ENCODE results near the gene ADD1.

Gene ADD1

GRCh38 chr4:2796849-2797544, 46.6 kb upstream of the ADD1 start:
- no CpG with 5 or more reads among the region's 13 CpGs for whole genome bisulfite sequencing (ENCODE audit: extremely low coverage, insufficient coverage, low lambda C conversion rate)
- H3K4me1 ChIP-seq (ENCODE audit: control insufficient read depth, low read depth, low read length) = peaks cover 2% of the 10 kb centered on the region

GRCh38 chr4:2797545-2798305, 45.9 kb upstream of the ADD1 start:
- Histone ChIP-seq H3K18ac (ENCODE audit: low read length) (no peak overlapping the region), H3K4me3 (ENCODE audit: low read length) (no peak overlapping the region), H3K56ac (ENCODE audit: low read length) (no peak overlapping the region), H2BK15ac (replicated peaks; ENCODE audit: low read depth) (no peak overlapping the region), H3K23ac (ENCODE audit: low read length) (no peak overlapping the region), H2AK5ac (ENCODE audit: low read length) (no peak overlapping the region), H3K79me1 (ENCODE audit: low read length) (no peaks in the 10 kb centered on the region), H3K27me3 (ENCODE audit: insufficient read depth, low read length, poor library complexity) (no peaks in the 10 kb centered on the region), H2BK5ac (ENCODE audit: low read length) (no peak overlapping the region), H3K4ac (ENCODE audit: low read depth, low read length) (no peak overlapping the region), H3K36me3 (ENCODE audit: control insufficient read depth, insufficient read depth, low read length) (no peaks in the 10 kb centered on the region), H4K8ac (ENCODE audit: low read depth, low read length) (no peak overlapping the region), H3K79me2 (ENCODE audit: control insufficient read depth, insufficient read depth, low read length) (no peaks in the 10 kb centered on the region), H3K27ac (ENCODE audit: low read depth, low read length) (no peak overlapping the region), H4K5ac (ENCODE audit: low read length) (no peak overlapping the region), H2BK120ac (ENCODE audit: low read depth, low read length) (no peak overlapping the region), H3K4me2 (ENCODE audit: low read length) (no peak overlapping the region), H3K4me1 (ENCODE audit: control insufficient read depth, low read depth, low read length) (peaks cover 2% of the 10 kb centered on the region), H3K9ac (ENCODE audit: low read length) (no peak overlapping the region)
- WGBS (ENCODE audit: extremely low coverage, insufficient coverage, low lambda C conversion rate) = no CpG with 5 or more reads among the region's 23 CpGs
- DNase-seq = no peak

More at GRCh38 chr4:2796849-2797544, 46.6 kb upstream of the ADD1 start:
- Histone ChIP-seq H2AK5ac (ENCODE audit: low read length) (no peak overlapping the region), H3K36me3 (ENCODE audit: control insufficient read depth, insufficient read depth, low read length) (no peaks in the 10 kb centered on the region), H3K9ac (ENCODE audit: low read length) (no peak overlapping the region), H3K4ac (ENCODE audit: low read depth, low read length) (no peak overlapping the region), H3K27me3 (ENCODE audit: insufficient read depth, low read length, poor library complexity) (no peaks in the 10 kb centered on the region), H2BK5ac (ENCODE audit: low read length) (no peak overlapping the region), H2BK15ac (replicated peaks; ENCODE audit: low read depth) (no peak overlapping the region), H3K79me1 (ENCODE audit: low read length) (no peaks in the 10 kb centered on the region), H3K27ac (ENCODE audit: low read depth, low read length) (no peak overlapping the region), H4K8ac (ENCODE audit: low read depth, low read length) (no peak overlapping the region), H3K4me3 (ENCODE audit: low read length) (no peak overlapping the region), H3K79me2 (ENCODE audit: control insufficient read depth, insufficient read depth, low read length) (no peaks in the 10 kb centered on the region), H3K18ac (ENCODE audit: low read length) (no peak overlapping the region), H3K4me2 (ENCODE audit: low read length) (no peak overlapping the region), H3K56ac (ENCODE audit: low read length) (peak overlapping the region; percentile 49), H3K23ac (ENCODE audit: low read length) (no peak overlapping the region), H4K5ac (ENCODE audit: low read length) (no peak overlapping the region), H2BK120ac (ENCODE audit: low read depth, low read length) (no peak overlapping the region)
- DNase-seq = no peak

GRCh38 chr4:2798399-2799223, 45.0 kb upstream of the ADD1 start:
- WGBS (ENCODE audit: extremely low coverage, insufficient coverage, low lambda C conversion rate) = no CpG with 5 or more reads among the region's 29 CpGs
- Histone ChIP-seq H2AK5ac (ENCODE audit: low read length) (no peak overlapping the region), H3K36me3 (ENCODE audit: control insufficient read depth, insufficient read depth, low read length) (no peaks in the 10 kb centered on the region), H4K5ac (ENCODE audit: low read length) (no peak overlapping the region), H3K9ac (ENCODE audit: low read length) (no peak overlapping the region), H3K56ac (ENCODE audit: low read length) (no peak overlapping the region), H3K23ac (ENCODE audit: low read length) (no peak overlapping the region), H3K4ac (ENCODE audit: low read depth, low read length) (no peak overlapping the region), H3K4me3 (ENCODE audit: low read length) (no peak overlapping the region), H3K79me2 (ENCODE audit: control insufficient read depth, insufficient read depth, low read length) (no peaks in the 10 kb centered on the region), H3K18ac (ENCODE audit: low read length) (no peak overlapping the region), H3K4me1 (ENCODE audit: control insufficient read depth, low read depth, low read length) (peaks cover 2% of the 10 kb centered on the region), H2BK15ac (replicated peaks; ENCODE audit: low read depth) (no peak overlapping the region), H3K27ac (ENCODE audit: low read depth, low read length) (no peak overlapping the region), H2BK5ac (ENCODE audit: low read length) (no peak overlapping the region), H3K4me2 (ENCODE audit: low read length) (no peak overlapping the region), H3K79me1 (ENCODE audit: low read length) (no peaks in the 10 kb centered on the region), H4K8ac (ENCODE audit: low read depth, low read length) (no peak overlapping the region), H2BK120ac (ENCODE audit: low read depth, low read length) (no peak overlapping the region), H3K27me3 (ENCODE audit: insufficient read depth, low read length, poor library complexity) (no peaks in the 10 kb centered on the region)
- DNase-seq = no peak

GRCh38 chr4:2799224-2799911, 44.3 kb upstream of the ADD1 start:
- H4K5ac ChIP-seq (ENCODE audit: low read length) = no peak overlapping the region
- no peaks in the 10 kb centered on the region for H3K79me1 ChIP-seq (ENCODE audit: low read length)
- H3K18ac ChIP-seq (ENCODE audit: low read length) = no peak overlapping the region
- no peak for DNase-seq
- H3K27me3 ChIP-seq (ENCODE audit: insufficient read depth, low read length, poor library complexity) = no peaks in the 10 kb centered on the region
- H3K79me2 ChIP-seq (ENCODE audit: control insufficient read depth, insufficient read depth, low read length) = no peaks in the 10 kb centered on the region
- no peak overlapping the region for H3K23ac ChIP-seq (ENCODE audit: low read length)
- no peak overlapping the region for H3K4ac ChIP-seq (ENCODE audit: low read depth, low read length)
- H2BK5ac ChIP-seq (ENCODE audit: low read length) = no peak overlapping the region
- no peak overlapping the region for H4K8ac ChIP-seq (ENCODE audit: low read depth, low read length)
- no CpG with 5 or more reads among the region's 14 CpGs for WGBS (ENCODE audit: extremely low coverage, insufficient coverage, low lambda C conversion rate)
- H2AK5ac ChIP-seq (ENCODE audit: low read length) = no peak overlapping the region
- no peak overlapping the region for H3K56ac ChIP-seq (ENCODE audit: low read length)
- no peak overlapping the region for H2BK120ac ChIP-seq (ENCODE audit: low read depth, low read length)
- no peak overlapping the region for H3K9ac ChIP-seq (ENCODE audit: low read length)
- no peak overlapping the region for H3K4me3 ChIP-seq (ENCODE audit: low read length)
- no peak overlapping the region for H3K27ac ChIP-seq (ENCODE audit: low read depth, low read length)
- H2BK15ac ChIP-seq (replicated peaks; ENCODE audit: low read depth) = no peak overlapping the region
- no peak overlapping the region for H3K4me2 ChIP-seq (ENCODE audit: low read length)
- no peaks in the 10 kb centered on the region for H3K36me3 ChIP-seq (ENCODE audit: control insufficient read depth, insufficient read depth, low read length)
- H3K4me1 ChIP-seq (ENCODE audit: control insufficient read depth, low read depth, low read length) = peaks cover 2% of the 10 kb centered on the region

- Histone ChIP-seq H3K27ac (ENCODE audit: low read depth, low read length) (no peak overlapping the region), H3K4ac (ENCODE audit: low read depth, low read length) (no peak overlapping the region), H3K4me2 (ENCODE audit: low read length) (no peak overlapping the region), H3K4me3 (ENCODE audit: low read length) (no peak overlapping the region), H2BK15ac (replicated peaks; ENCODE audit: low read depth) (no peak overlapping the region), H3K56ac (ENCODE audit: low read length) (peak overlapping the region; percentile 1), H4K5ac (ENCODE audit: low read length) (no peak overlapping the region), H3K27me3 (ENCODE audit: insufficient read depth, low read length, poor library complexity) (no peaks in the 10 kb centered on the region), H3K79me1 (ENCODE audit: low read length) (no peaks in the 10 kb centered on the region), H3K36me3 (ENCODE audit: control insufficient read depth, insufficient read depth, low read length) (no peaks in the 10 kb centered on the region), H3K18ac (ENCODE audit: low read length) (no peak overlapping the region), H3K9ac (ENCODE audit: low read length) (no peak overlapping the region), H4K8ac (ENCODE audit: low read depth, low read length) (no peak overlapping the region), H3K79me2 (ENCODE audit: control insufficient read depth, insufficient read depth, low read length) (no peaks in the 10 kb centered on the region), H2AK5ac (ENCODE audit: low read length) (no peak overlapping the region), H3K23ac (ENCODE audit: low read length) (no peak overlapping the region), H2BK120ac (ENCODE audit: low read depth, low read length) (no peak overlapping the region), H2BK5ac (ENCODE audit: low read length) (no peak overlapping the region), H3K4me1 (ENCODE audit: control insufficient read depth, low read depth, low read length) (peaks cover 2% of the 10 kb centered on the region)
- no peak for DNase-seq
- no CpG with 5 or more reads among the region's 23 CpGs for WGBS (ENCODE audit: extremely low coverage, insufficient coverage, low lambda C conversion rate)
Measured at GRCh38 chr4:2799971-2800690, 43.5 kb upstream of the ADD1 start.

Data from mesendoderm (in vitro differentiated cells).